ENCODE results near the gene MED17.
"Not testable (repeated sequence)": the region's sequence is repeated elsewhere in the genome, so short reads cannot be mapped to it uniquely, and the experiment has no call there.

The MED17 gene

GRCh38 chr11:93759123-93759522, 25.0 kb upstream of the MED17 start:
- DNase-seq, result not testable (repeated sequence)

DNA sequence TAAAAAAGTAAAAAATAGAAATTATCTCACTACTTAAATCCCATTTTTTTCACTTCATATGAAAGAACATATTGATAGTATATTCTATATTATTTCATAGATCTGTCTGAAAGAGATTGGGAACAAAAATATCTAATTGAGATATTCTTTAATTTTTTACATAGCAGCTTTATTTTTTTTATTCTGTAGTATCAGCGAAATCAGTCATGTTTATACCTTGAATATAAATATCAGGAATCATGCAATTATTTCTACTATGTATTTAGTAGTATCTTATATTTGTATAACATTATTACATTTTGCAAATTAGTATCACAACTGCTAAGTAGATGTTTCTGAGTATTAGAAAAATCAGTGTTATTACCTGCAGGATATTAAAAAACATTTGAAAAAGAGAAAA, 22.2 kb upstream of the MED17 start:
- DNase-seq, result no peak

DNA sequence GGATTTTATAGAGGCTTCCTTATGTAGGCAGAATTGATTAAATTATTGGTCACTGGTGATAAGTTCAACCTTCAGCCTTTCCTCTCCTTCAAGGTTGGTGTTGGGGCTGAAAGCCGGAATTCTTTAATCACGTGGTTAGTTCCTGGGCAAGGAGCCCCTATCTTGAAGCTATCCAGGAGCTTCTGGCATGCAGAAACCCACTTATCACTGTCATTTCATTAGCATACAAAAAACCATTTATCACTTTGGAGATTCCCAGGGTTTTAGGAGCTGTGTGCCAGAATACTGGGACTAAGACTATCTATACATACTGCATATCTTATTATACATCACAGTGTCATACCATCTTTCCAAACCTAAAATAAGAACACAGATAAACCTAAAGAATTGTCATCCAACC, 18.5 kb upstream of the MED17 start:
- DNase-seq, result no peak

GRCh38 chr11:93766504-93766903, 17.6 kb upstream of the MED17 start:
- DNase-seq, result no peak

GRCh38 chr11:93767018-93767417, 17.1 kb upstream of the MED17 start:
- peak; percentile 61 for DNase-seq

- no peak for DNase-seq
Measured at GRCh38 chr11:93770160-93770559, 13.9 kb upstream of the MED17 start.

GRCh38 chr11:93772123-93772522, 12.0 kb upstream of the MED17 start:
- DNase-seq, result no peak

DNA sequence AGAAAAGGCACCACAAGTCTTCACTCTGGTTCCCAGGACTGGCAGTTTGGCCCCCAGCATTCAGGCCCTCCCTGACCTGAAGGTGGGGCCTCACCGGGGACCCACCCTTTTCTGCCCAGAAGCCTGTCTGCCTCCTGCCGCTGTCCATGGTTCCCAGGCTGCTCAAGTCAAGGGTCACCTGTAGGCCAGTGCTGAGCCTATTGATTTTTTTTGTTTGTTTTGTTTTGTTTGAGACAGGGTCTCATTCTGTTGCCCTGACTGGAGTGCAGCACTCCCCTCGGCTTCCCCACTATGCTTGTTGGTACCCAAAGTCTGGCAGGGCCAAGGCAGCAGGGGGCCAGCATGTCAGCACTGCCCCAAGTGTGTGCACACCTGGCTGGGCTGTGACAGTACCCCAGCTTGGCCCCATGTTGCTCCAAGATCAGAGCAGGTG, 11.0 kb upstream of the MED17 start:
- no peak for DNase-seq

- DNase-seq, result no peak
Measured at GRCh38 chr11:93773601-93774200, 10.4 kb upstream of the MED17 start.

DNA sequence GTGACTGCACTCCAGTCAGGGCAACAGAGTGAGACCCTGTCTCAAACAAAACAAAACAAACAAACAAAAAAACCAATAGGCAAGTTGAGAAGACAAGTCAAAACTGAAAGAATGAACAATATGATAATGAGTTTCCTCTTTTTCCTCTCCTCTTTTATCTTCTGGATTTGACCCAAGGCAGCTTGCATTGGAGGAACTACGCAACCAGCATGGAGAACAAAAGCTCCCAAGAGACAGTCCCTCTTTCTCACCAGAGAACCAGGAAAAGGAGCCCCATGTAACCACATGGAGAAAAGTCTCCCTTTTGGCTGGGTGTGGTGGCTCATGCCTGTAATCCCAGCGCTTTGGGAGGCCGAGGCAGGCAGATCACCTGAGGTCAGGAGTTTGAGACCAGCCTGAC, 9.5 kb upstream of the MED17 start:
- not testable (repeated sequence) for DNase-seq

DNA sequence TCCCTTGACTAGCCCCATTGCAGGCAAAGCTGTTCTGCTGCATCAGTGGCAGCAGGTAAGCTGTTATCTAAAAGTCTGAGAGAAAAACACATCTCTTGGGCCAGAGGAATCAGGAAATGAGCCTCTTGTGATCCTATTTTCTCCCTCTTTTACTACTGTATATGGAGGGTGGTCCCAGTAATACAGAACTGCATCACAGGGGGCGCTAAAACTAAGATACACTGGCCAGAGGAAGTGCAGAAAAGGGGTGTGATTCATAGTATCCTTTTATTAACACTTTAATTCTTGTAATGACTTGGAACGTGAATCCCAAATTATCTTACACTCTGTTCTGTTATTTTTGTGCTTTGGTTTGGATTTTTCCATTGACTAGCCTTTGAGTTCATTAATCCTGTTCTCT, 8.8 kb upstream of the MED17 start:
- DNase-seq, result peak; percentile 39

DNA sequence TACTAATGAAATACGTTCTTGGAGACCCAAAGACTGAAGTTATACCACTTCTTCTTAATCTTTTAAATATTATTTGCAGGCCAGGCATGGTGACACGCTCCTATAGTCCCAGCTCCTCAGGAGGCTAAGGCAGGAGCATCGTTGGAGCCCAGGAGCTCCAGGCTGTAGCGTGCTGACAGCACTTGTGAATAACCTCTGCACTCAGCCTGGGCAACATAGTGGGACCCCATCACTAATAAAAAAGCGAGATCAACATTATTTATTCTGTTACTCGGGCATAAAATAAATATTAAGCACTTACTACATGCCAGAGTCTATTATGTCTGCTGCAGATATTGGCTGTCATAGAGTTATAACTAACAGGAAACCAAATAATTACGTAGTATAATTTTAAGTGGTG, 720 bp upstream of the MED17 start:
- DNase-seq, result no peak

DNA sequence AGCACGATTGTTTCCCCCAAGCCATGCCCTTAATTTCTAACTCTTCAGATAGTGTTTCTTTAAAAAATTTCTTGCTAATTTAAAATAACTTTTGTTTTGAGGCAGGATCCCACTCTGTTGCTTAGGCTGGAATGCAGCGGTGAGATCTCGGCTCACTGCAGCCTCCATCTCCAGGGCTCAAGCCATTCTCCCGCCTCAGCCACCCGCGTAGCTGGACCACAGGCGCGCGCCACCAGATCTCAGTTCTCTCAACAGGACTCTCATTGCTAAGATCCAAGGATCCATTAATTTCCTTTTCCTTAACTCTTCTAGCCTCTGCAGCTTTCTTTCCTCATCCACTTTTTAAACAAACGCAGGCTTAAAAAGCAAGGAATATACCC, 327 bp upstream of the MED17 start:
- DNase-seq, result no peak

DNA sequence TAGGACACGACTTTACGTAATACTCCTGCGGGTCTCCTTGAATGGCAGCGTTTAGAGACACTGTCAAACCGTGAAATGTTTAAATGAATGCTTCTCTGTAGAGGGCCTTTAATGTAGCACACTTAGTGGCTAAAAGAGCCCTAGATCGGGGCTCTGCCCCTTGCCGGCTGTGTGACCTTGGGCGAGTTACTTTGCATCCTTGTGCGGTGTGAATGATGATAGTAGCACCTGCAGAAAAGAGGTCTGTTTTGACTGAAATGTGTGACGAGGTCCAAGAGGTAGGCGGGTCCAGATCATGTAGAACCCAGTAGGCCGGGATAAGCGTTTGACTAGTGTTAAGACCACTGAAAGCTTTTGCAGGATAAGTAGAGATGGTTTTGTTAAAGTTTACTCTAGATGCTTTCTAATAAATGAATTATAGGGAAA, 866 bp downstream of the MED17 start:
- DNase-seq, result peak; percentile 62

DNA sequence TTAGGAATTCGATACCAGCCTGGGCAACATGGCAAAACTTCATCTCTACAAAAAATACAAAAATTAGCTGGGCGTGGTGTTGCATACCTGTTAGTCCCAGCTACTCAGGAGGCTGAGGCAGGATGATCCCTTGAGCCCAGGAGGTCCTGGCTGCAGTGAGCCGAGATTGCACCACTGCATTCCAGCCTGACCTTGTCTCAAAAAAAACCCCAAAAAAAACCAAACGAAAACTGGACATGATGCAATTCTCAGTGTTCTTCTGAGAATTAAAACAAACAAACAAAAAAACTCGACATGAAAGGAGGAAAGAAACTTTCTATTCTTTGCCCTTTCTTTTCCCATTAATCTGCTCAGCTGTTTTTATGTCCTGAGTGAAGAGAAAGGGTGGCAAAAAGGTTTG, 7.4 kb downstream of the MED17 start:
- no peak for DNase-seq

DNA sequence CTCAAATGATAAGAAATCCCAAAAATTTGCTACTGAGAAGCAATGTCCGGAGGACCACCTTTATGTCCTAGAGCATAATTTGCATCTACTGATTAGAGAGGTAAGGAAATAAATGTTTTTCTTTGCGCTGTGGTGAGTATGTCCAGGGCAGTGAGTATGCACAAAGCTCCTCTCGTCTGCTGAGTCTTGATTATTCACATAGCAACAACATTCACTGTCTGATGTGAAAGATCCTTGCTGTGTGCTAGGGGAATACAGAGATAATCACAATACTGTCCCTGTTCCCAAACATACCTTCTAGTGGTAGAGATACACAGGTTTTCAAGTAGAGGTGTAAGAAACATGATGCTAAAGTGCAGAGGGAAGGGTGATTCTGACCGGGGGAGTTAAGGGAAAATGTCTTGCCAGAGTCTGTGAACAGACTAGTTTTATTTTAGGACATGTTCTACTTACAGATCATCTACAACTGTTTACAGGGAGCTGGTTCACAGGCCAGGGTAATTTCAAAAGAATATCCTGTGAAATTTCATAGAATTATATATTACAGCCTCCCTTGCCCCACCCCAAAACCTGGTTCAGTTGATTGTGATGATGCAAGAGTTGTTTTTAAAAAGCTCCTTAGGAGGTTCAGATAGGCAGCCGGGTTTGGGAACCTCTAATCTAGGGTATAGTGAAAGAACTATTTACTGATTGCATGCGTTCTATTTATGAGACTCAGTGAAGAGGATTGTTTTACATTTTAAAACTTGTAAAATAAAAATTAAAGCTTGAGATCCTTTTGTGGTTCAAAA, 12.6 kb downstream of the MED17 start:
- no peak for DNase-seq

DNA sequence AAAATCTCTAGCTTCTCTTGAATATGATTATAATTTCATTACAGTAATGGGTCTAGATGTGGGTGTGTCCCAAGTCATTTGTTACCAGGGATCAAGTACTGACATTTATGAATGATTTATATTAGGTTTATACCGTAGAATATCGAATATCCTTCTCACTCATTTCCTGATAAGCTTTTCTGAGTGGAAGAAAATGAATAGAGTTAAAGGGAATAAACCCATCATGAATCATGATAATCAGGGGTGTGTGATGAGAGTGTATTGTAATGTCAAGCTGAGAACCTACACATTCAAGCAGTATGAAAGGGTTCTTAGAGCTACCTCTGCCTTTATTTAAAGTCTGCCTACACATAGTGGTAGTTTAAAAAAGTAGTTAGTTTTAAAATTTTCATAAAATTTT, 17.3 kb downstream of the MED17 start:
- DNase-seq, result no peak

GRCh38 chr11:93804879-93805278, 20.8 kb downstream of the MED17 start:
- no peak for DNase-seq

DNA sequence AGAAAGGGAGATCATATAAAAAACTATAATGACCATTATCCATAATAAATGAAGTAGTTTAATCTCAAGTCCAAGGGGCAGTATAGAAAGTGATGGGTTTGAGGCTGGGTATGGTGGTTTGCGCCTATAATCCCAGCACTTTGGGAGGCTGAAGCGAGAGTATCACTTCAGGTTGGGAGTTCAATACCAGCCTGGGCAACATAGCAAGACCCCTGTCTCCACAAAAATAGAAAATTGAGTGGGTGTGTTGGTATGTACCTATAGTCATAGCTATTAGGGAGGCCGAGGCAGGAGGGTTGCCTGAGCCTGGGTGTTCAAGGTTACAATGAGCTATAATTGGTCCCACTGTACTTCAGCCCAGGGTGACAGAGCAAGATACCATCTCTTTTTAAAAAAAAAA, 23.9 kb downstream of the MED17 start:
- no peak for DNase-seq

- DNase-seq, result no peak
Measured at GRCh38 chr11:93813974-93814373, 29.9 kb downstream of the MED17 start.

DNA sequence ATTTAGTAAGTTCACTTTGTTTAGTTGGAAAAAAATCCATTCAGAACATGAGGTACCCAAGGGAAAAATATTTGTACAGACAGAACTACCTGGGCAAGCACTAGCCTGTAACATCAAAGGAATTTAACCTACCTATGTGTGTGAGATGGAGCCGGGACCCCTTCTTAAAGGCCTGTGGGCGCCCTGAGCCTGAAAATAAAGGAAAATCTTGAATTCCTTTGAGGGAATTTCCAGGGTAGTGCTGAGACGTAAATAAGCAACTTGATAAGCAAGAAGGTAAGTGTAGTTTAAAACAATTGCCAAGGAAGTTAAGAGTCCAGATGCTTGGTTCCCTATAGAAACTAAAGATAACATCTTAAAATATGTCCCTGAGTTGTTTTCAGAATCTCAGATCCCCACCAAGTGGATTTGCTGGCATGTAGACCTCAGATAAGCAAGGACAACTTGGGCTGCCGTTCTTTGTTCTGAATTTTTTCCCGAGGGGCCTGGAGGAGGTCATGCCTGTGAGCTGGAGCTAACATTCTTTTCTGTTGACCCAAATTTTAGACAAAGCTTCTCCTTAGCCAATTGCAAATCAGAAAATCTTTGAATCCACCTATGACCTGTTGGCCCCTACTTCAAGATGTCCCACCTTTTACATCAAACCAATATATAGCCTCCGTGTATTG, 31.0 kb downstream of the MED17 start:
- no peak for DNase-seq

- DNase-seq, result no peak
Measured at GRCh38 chr11:93817426-93818348, 33.6 kb downstream of the MED17 start.
